Hepatocyte (in vitro differentiated cells): ENCODE data around the gene TREH. TPM values are rescaled to one million over a fixed set of nuclear protein-coding genes. Genes with fewer than 3 reads are reported as not detected.

ENCODE experiments used
- DNase-seq: peaks from one replicate; pipeline ENCODE4 v3.0.0-alpha.2; 2016; ENCODE audit warnings: low spot score
- H2AFZ ChIP-seq: fragments of 200-600 bp; sonication (generic); 2 replicates; pipeline ENCODE4 v1.6.0; 2016; ENCODE audit warnings: antibody characterized with exemption, mild to moderate bottlenecking
- H3K27ac ChIP-seq: fragments of 200-600 bp; sonication (generic); 2 replicates; pipeline ENCODE4 v1.5.1; 2016; ENCODE audit warnings: mild to moderate bottlenecking
- H3K27me3 ChIP-seq: fragments of 200-600 bp; sonication (generic); 2 replicates; pipeline ENCODE4 v1.6.1; 2016
- H3K36me3 ChIP-seq: fragments of 200-600 bp; sonication (generic); replicated peaks from 2 replicates; pipeline ENCODE4 v1.5.1; 2016; ENCODE audit warnings: low read depth; ENCODE audit not compliant: insufficient read depth
- H3K4me1 ChIP-seq: fragments of 200-600 bp; sonication (generic); 2 replicates; pipeline ENCODE4 v1.5.1; 2016; ENCODE audit warnings: mild to moderate bottlenecking, moderate library complexity; ENCODE audit not compliant: insufficient read depth
- H3K4me2 ChIP-seq: fragments of 200-600 bp; sonication (generic); 2 replicates; pipeline ENCODE4 v1.6.0; 2016
- H3K4me3 ChIP-seq: fragments of 200-600 bp; sonication (generic); 2 replicates; pipeline ENCODE4 v1.5.1; 2016; ENCODE audit warnings: mild to moderate bottlenecking
- H3K79me2 ChIP-seq: fragments of 200-600 bp; sonication (generic); 2 replicates; pipeline ENCODE4 v1.6.0; 2017; ENCODE audit warnings: mild to moderate bottlenecking
- H3K9me2 ChIP-seq: fragments of 200-600 bp; sonication (generic); replicated peaks from 2 replicates; pipeline ENCODE4 v1.6.0; 2017; ENCODE audit warnings: mild to moderate bottlenecking; ENCODE audit not compliant: insufficient read depth
- H3K9me3 ChIP-seq: fragments of 200-600 bp; sonication (generic); 2 replicates; pipeline ENCODE4 v1.5.1; 2016; ENCODE audit warnings: low read depth, mild to moderate bottlenecking
- H4K20me1 ChIP-seq: fragments of 200-600 bp; sonication (generic); 2 replicates; pipeline ENCODE4 v1.6.0; 2016; ENCODE audit warnings: mild to moderate bottlenecking; ENCODE audit not compliant: insufficient read depth, poor library complexity, severe bottlenecking
- EZH2 ChIP-seq: fragments of 200-600 bp; sonication (generic); IDR thresholded peaks from 2 replicates; pipeline ENCODE4 v1.6.1; 2016; ENCODE audit warnings: antibody characterized with exemption, mild to moderate bottlenecking, borderline replicate concordance
- EZH2phosphoT487 ChIP-seq: fragments of 200-600 bp; sonication (generic); IDR thresholded peaks from one replicate; pipeline ENCODE4 v1.6.1; 2018; ENCODE audit warnings: antibody characterized with exemption, mild to moderate bottlenecking, low read depth, moderate library complexity; ENCODE audit not compliant: unreplicated experiment, severe bottlenecking
- WGBS: methylation state at CpG from one replicate; pipeline ENCODE4 v1.1.6; 2016; ENCODE audit warnings: low lambda C conversion rate; ENCODE audit errors: missing lambda C conversion rate; 5-methylcytosine and 5-hydroxymethylcytosine counted together
- polyA plus RNA-seq: library from polyadenylated mRNA; unstranded; fragments of >200 nt; fragmentation: Nextera tagmentation; extraction: Ambion mirVana; gene quantifications from 2 replicates; pipeline ENCODE4 v1.2.1, GENCODE V29; 2016
- total RNA-seq: library from RNA; depleted of rRNA; stranded (reverse); fragments of >200 nt; gene quantifications from 2 replicates; pipeline ENCODE4 v1.2.3, GENCODE V29; 2014
- TF ChIP-seq, protein P1 (sequence below): fragments of 200-600 bp; sonication (generic); IDR thresholded peaks from 2 replicates; pipeline ENCODE4 v1.5.1; 2016; ENCODE audit warnings: antibody characterized with exemption, mild to moderate bottlenecking; ENCODE audit not compliant: poor library complexity

Gene TREH
- total and polyA plus RNA-seq, 2 experiments from 2014 or later: 6.6 to 10.7 TPM

DNA sequence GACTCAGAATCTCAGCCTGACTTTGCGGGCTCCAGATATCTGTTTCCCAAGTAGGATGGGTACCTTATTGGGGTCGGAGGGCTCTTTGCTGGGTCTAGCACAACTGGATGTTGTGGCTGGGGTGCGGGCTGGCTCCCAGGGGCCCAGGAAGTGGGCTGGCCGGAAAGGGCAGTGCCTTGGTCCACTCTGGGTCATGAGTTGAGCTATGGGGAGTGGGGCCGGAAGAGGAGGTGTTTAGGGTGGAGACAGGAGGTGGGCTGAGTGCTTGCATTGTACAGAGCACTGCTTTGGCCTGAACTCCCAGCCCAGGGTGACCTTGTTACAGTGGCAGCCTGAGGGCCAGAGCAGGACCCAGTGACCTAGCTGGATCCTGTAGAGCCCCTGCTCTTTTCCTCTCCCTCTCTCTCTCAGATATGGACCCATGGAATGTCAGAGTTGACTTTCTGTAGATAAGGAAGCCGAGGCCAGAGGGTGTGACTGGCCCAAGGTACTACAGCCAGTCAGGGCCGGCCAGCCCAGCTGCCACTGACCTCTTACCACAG, 58.9 kb downstream of the TREH start:
- TF ChIP-seq, protein P1, sequence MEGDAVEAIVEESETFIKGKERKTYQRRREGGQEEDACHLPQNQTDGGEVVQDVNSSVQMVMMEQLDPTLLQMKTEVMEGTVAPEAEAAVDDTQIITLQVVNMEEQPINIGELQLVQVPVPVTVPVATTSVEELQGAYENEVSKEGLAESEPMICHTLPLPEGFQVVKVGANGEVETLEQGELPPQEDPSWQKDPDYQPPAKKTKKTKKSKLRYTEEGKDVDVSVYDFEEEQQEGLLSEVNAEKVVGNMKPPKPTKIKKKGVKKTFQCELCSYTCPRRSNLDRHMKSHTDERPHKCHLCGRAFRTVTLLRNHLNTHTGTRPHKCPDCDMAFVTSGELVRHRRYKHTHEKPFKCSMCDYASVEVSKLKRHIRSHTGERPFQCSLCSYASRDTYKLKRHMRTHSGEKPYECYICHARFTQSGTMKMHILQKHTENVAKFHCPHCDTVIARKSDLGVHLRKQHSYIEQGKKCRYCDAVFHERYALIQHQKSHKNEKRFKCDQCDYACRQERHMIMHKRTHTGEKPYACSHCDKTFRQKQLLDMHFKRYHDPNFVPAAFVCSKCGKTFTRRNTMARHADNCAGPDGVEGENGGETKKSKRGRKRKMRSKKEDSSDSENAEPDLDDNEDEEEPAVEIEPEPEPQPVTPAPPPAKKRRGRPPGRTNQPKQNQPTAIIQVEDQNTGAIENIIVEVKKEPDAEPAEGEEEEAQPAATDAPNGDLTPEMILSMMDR: no peak
- TF ChIP-seq EZH2phosphoT487 (no peak), EZH2 (no peak)
- Histone ChIP-seq H3K9me2 (no peaks in the 10 kb centered on the region), H3K4me2 (peak overlapping the region; percentile 91), H3K4me1 (peaks cover 59% of the 10 kb centered on the region), H3K79me2 (peaks cover 21% of the 10 kb centered on the region), H3K9me3 (no peaks in the 10 kb centered on the region), H3K27ac (peak overlapping the region; percentile 96), H3K4me3 (no peak overlapping the region), H3K36me3 (no peaks in the 10 kb centered on the region), H2AFZ (peak overlapping the region; percentile 3), H4K20me1 (no peaks in the 10 kb centered on the region), H3K27me3 (no peaks in the 10 kb centered on the region)
- no peak for DNase-seq
- WGBS: 65% methylated on average over 7 of the region's 7 CpGs

- WGBS: 66% methylated on average over 6 of the region's 6 CpGs
- Histone ChIP-seq H3K79me2 (peaks cover 21% of the 10 kb centered on the region), H3K9me2 (no peaks in the 10 kb centered on the region), H3K36me3 (no peaks in the 10 kb centered on the region), H3K4me2 (peak overlapping the region; percentile 61), H3K27me3 (no peaks in the 10 kb centered on the region), H3K4me3 (no peak overlapping the region), H3K4me1 (peaks cover 67% of the 10 kb centered on the region), H2AFZ (no peak overlapping the region), H3K9me3 (no peaks in the 10 kb centered on the region), H4K20me1 (no peaks in the 10 kb centered on the region), H3K27ac (peak overlapping the region; percentile 96)
- TF ChIP-seq EZH2: no peak
- TF ChIP-seq, protein P1: no peak
- TF ChIP-seq EZH2phosphoT487: no peak
- DNase-seq: peak; percentile 70
Measured at GRCh38 chr11:118619444-118620197, 59.8 kb downstream of the TREH start.

- Histone ChIP-seq H4K20me1 (no peaks in the 10 kb centered on the region), H3K4me3 (no peak overlapping the region), H3K79me2 (peaks cover 21% of the 10 kb centered on the region), H3K4me1 (peaks cover 69% of the 10 kb centered on the region), H3K4me2 (peak overlapping the region; percentile 61), H3K27me3 (no peaks in the 10 kb centered on the region), H3K9me2 (no peaks in the 10 kb centered on the region), H3K36me3 (no peaks in the 10 kb centered on the region), H3K27ac (peak overlapping the region; percentile 96), H2AFZ (no peak overlapping the region), H3K9me3 (no peaks in the 10 kb centered on the region)
- no peak for DNase-seq
- 71% methylated on average over 4 of the region's 4 CpGs for WGBS
- TF ChIP-seq, protein P1: no peak
- no peak for TF ChIP-seq EZH2phosphoT487
- TF ChIP-seq EZH2: no peak
Measured at GRCh38 chr11:118618991-118619375, 60.5 kb downstream of the TREH start.
